Measurements from ENCODE around the gene FGD4. TPM values are rescaled to one million over a fixed set of nuclear protein-coding genes. Genes with fewer than 3 reads are reported as not detected.

FGD4 gene
- total RNA-seq, 2 donors from 2014 or later: 24.3 to 49.3 TPM

DNA sequence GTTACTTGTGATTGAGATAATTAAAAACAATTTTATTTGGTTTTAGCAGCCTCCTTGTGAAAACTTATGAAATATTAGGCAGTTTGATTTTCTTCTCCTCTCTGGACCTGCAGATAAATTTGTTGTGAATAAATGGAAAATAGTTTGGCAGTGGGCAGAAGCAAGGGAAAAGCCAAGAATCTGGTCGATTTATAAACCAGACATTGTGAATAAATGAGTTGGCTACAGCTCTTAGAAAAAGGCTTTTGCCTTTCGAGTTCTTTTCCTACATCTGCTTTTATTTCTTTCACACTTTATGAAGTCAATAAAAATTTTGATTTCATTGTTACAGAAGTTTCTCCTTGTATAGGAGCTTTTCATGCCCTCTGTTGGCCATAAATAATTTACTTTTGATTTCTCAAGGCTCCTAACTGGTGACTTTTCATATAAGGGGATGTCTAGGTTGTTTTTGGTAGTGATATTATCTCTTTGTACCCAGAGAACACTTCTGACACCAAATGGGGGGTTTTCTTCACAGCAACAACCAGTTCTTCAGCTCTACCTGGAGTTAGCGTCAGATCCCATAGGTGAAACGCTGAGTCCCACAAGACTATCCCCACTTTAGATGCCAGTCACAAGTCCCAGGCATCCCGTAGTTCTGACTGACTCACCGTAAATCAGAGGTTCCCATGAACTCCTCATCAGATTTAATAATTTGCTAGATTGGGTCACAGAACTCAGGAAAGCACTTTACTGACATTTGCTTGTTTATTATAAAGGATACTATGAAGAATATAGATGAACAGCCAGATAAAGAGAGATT is 143.3 kb downstream of the FGD4 start:
- Histone ChIP-seq H3K4me1 (replicated peaks) (no peaks in the 10 kb centered on the region), H3K27ac (no peak overlapping the region)

DNA sequence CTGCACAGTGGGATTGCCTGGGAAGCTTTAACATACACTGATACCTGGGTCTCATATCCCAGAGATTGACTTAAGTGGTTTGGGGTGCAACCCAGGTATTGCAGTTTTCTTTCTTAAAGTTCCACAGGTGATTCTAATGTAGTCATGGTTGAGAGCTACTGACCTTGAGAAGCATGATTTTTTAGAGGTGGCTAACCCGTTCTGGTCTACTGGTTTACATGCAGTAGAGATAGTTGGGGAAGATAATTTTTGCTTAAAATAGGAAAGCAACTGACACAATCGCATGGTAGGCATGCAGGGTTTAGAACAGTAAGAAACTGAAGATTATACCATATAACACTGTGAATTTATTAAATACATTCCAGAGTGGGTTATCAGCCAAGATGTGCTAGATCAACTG is 145.5 kb downstream of the FGD4 start:
- H3K27me3 ChIP-seq (replicated peaks; ENCODE audit: insufficient read depth): no peaks in the 10 kb centered on the region
- H3K4me1 ChIP-seq (replicated peaks): no peaks in the 10 kb centered on the region
- 90% methylated on average over 2 of the region's 2 CpGs for WGBS
- no peak overlapping the region for H3K4me3 ChIP-seq
- no peak for DNase-seq (ENCODE audit: low spot score)
- intact Hi-C loops (cut with DNase I): no loop called here
- no peak overlapping the region for H3K27ac ChIP-seq
- H3K9me3 ChIP-seq: no peaks in the 10 kb centered on the region
- TF ChIP-seq, protein P1, sequence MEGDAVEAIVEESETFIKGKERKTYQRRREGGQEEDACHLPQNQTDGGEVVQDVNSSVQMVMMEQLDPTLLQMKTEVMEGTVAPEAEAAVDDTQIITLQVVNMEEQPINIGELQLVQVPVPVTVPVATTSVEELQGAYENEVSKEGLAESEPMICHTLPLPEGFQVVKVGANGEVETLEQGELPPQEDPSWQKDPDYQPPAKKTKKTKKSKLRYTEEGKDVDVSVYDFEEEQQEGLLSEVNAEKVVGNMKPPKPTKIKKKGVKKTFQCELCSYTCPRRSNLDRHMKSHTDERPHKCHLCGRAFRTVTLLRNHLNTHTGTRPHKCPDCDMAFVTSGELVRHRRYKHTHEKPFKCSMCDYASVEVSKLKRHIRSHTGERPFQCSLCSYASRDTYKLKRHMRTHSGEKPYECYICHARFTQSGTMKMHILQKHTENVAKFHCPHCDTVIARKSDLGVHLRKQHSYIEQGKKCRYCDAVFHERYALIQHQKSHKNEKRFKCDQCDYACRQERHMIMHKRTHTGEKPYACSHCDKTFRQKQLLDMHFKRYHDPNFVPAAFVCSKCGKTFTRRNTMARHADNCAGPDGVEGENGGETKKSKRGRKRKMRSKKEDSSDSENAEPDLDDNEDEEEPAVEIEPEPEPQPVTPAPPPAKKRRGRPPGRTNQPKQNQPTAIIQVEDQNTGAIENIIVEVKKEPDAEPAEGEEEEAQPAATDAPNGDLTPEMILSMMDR (IDR thresholded peaks at IDR 0.05): no peak
- TF ChIP-seq POLR2A (IDR thresholded peaks at IDR 0.05) (no peak), POLR2AphosphoS5 (IDR thresholded peaks at IDR 0.05) (no peak)
- no peaks in the 10 kb centered on the region for H3K36me3 ChIP-seq

More for the DNA sequence above, 143.3 kb downstream of the FGD4 start:
- no peak overlapping the region for H3K4me3 ChIP-seq
- no peaks in the 10 kb centered on the region for H3K27me3 ChIP-seq (replicated peaks; ENCODE audit: insufficient read depth)
- WGBS: 69% methylated on average over 6 of the region's 6 CpGs
- intact Hi-C loops (cut with DNase I): no loop called here
- no peaks in the 10 kb centered on the region for H3K9me3 ChIP-seq
- TF ChIP-seq POLR2A (IDR thresholded peaks at IDR 0.05): no peak
- no peak for TF ChIP-seq POLR2AphosphoS5 (IDR thresholded peaks at IDR 0.05)
- TF ChIP-seq, protein P1 (IDR thresholded peaks at IDR 0.05): no peak
- H3K36me3 ChIP-seq: no peaks in the 10 kb centered on the region
- no peak for DNase-seq (ENCODE audit: low spot score)

DNA sequence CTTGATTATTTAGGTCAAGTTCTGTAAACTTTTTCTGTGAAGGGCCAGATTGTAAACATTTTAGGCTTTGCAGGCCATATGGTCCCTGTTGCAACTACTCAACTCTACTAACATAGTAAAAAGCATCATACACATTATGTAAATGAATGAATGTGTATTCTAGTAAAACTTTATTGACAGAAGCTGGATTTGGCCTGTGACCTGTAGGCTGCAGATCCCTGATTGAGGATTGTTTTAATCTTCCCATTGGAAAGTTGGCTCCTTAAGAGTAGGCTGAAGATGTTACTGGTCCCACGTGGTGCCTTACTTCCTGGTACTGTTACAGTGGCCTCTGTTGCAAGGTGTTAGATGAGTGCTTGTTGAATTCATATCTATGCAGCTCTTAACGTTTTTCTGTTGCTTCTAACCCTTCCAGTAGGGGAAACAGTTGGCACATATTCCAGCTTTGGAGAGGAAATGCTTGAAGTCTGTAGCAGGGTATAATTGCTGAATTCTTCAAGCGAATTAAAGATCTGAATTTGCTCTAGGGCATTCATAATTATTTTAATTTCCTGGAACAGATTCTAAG is 146.1 kb downstream of the FGD4 start:
- Histone ChIP-seq H3K4me3 (no peak overlapping the region), H3K27ac (no peak overlapping the region), H3K9me3 (no peaks in the 10 kb centered on the region), H3K27me3 (replicated peaks; ENCODE audit: insufficient read depth) (no peaks in the 10 kb centered on the region), H3K36me3 (no peaks in the 10 kb centered on the region), H3K4me1 (replicated peaks) (no peaks in the 10 kb centered on the region)
- DNase-seq (ENCODE audit: low spot score): no peak
- intact Hi-C loops (cut with DNase I): no loop called here
- 51% methylated on average over 3 of the region's 3 CpGs for WGBS
- no peak for TF ChIP-seq POLR2A (IDR thresholded peaks at IDR 0.05)
- TF ChIP-seq, protein P1 (IDR thresholded peaks at IDR 0.05): no peak

DNA sequence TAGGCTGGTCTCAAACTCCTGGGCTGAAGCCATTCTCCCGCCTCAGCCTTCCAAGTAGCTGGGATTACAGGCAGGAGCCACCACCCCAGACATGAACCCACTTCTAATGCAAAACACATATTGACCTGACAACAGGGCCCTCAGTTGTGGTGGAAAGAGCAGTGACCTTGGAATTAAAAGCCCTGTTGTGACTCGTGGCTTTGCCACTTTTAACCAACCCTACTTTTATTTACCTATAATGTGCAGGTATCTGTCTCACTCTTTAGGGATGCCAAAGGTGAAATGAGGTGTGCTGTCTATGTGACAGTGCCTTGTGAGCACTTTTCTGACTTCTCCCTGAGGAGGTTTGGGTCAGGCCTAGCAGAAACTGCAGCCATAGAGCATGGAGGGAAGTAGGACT is 146.9 kb downstream of the FGD4 start:
- H3K4me1 ChIP-seq (replicated peaks): no peaks in the 10 kb centered on the region
- no peak overlapping the region for H3K4me3 ChIP-seq
- H3K27me3 ChIP-seq (replicated peaks; ENCODE audit: insufficient read depth): no peaks in the 10 kb centered on the region
- H3K27ac ChIP-seq: no peak overlapping the region
- 86% methylated on average over 2 of the region's 2 CpGs for WGBS
- DNase-seq (ENCODE audit: low spot score): no peak
- intact Hi-C loops (cut with DNase I): no loop called here
- H3K9me3 ChIP-seq: no peaks in the 10 kb centered on the region
- no peak for TF ChIP-seq POLR2A (IDR thresholded peaks at IDR 0.05)
- no peak for TF ChIP-seq POLR2AphosphoS5 (IDR thresholded peaks at IDR 0.05)
- TF ChIP-seq, protein P1 (IDR thresholded peaks at IDR 0.05): no peak
- H3K36me3 ChIP-seq: no peaks in the 10 kb centered on the region

Data from prostate gland (tissue), 2 donors.